ENCODE data around the gene TMED6. TPM values are rescaled to one million over a fixed set of nuclear protein-coding genes. Genes with fewer than 3 reads are reported as not detected.
A peak's percentile ranks its signal among the peaks of the same experiment; 100 is the strongest.

The TMED6 gene
- polyA plus RNA-seq (ENCODE audit: insufficient read length in 4 of 4) = 1 to 10 TPM; 1.9 to 4.3 (median 2.5) TPM

DNA sequence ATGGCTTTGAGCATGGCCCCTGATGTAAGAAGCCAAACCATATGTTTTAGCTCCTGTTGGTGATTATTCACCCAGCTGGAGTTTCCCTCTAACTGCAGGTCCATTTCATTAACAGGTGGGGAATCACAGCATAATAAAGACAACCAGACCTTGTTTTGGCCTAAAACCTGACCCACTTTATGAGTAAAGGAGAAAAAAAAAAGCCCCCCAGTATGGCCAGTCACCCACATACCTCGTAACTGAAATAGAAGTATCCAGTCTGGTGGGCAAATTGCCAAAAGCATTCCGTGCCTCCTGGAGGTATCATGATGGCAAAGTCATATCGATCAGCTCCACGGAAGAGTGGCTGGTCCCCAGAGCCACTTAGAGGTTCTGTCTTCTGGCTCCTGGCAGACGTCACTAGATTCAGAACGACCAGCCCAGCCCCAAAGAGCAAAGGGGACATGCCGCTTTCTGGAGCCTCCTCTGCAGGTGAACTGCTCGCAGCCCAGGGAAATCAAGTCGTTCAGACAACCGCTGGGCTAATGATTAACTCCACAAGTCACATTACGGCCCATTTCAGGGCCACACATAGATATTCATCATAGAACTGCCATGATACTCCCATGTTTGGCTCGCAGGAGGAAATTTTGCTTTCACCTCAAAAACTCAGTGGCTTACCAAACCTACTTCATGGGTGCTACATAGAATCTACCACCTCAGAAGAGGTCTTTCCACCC lies at the start of gene TMED6:
TMED6 (minus strand) TSS at position 478 of the 719 bp plus-strand sequence; CDS start at position 445, 33 bp downstream.
- peak in 1 of 4 donors; percentile 9 for DNase-seq (ENCODE audit: low read depth in 4 of 4, low spot score in 2 of 4)

GRCh38 chr16:69399361-69399760 lies 47.8 kb upstream of the TMED6 start:
- no peak for DNase-seq (ENCODE audit: low read depth in 4 of 4, low spot score in 2 of 4)

- no peak for DNase-seq (ENCODE audit: low read depth in 4 of 4, low spot score in 2 of 4)
Measured at GRCh38 chr16:69397821-69398521, 46.4 kb upstream of the TMED6 start.

DNA sequence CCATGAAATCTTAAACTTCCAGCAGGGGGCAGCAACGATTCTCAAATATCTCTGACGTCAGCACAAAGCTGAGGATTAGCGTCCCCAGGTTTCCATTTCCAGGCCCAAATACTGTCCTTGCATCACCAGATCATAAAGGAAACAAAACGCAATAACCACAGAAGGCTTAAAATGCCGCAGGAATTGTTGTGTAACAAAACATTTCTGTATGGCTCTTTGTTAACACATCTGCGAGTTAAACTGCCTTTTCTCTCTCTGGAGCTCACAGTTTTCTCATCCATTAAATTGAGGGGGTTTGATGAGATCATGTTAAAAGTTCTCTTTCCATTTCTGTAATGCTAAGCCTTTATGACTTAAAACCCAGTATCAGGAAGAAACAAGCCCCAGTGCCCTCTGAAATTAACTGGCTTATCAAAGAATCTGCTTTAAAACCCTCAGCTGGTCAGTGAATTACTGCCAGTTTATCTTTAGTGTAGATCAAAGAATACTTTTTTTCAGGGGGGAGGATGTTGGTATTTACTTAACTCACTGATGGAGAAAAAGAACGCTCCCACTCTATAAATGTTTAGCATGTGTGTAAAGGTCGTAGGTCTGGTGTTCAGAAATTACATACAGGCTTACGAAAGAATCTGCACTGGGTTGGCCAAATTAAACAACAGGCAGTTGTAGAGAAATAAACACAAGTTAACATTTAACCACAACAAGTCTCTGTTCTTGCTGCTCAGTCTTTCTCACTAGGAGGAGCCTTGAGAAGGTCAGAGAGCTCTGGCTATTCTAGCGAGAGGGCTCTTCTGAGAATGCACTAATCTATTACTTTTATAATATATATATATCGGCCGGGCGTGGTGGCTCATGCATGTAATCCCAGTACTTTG lies 44.8 kb upstream of the TMED6 start:
- DNase-seq (ENCODE audit: low read depth in 4 of 4, low spot score in 2 of 4) = peak; percentile 79 to 89 (median 82)

GRCh38 chr16:69395859-69396186 lies 44.2 kb upstream of the TMED6 start:
- no peak for DNase-seq (ENCODE audit: low read depth in 4 of 4, low spot score in 2 of 4)

GRCh38 chr16:69393898-69394849 lies 42.6 kb upstream of the TMED6 start:
- DNase-seq (ENCODE audit: low read depth in 4 of 4, low spot score in 2 of 4) = no peak

GRCh38 chr16:69386596-69386995 lies 35.0 kb upstream of the TMED6 start:
- no peak for DNase-seq (ENCODE audit: low read depth in 4 of 4, low spot score in 2 of 4)

DNA sequence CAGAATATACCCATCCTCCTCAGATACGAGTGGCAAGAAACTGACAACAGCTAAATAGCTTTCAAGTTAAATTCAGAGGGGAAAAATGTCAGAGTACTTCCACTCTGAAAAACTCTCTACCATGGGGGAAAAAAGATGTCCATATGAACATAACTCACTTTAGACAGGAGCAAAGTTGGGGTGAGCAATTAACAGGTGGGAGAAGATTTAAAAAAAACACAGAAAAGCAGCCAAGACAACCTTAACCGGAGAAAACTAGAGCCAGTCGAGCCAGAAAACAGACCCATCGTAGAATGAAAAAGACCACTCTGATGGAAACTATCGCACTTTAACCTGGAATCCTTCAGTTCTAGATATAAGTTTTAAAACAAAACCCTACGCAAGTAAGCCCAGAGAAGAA lies 33.4 kb upstream of the TMED6 start:
- no peak for DNase-seq (ENCODE audit: low read depth in 4 of 4, low spot score in 2 of 4)

DNA sequence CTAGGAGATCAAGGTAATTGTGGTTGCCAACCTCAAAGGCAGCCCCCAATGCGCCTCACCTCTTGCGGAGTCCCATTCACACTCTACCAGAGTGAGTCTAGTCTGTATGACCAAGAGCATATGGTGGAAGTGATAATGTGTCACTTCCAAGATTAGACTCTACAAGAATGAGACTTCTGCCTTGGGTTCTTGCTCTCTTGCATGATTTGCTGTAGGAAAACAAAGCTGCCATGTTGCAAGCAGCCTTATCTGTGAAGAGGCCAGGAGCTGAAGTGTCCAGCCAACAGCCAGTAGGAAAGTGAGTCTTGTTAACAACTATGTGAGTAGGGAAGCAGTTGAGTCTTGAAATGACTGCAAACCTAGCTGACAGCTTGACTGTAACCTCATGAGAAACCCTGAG lies 30.8 kb upstream of the TMED6 start:
- no peak for DNase-seq (ENCODE audit: low read depth in 4 of 4, low spot score in 2 of 4)

- no peak for DNase-seq (ENCODE audit: low read depth in 4 of 4, low spot score in 2 of 4)
Measured at GRCh38 chr16:69381231-69381630, 29.6 kb upstream of the TMED6 start.

GRCh38 chr16:69378760-69379159 lies 27.2 kb upstream of the TMED6 start:
- DNase-seq (ENCODE audit: low read depth in 4 of 4, low spot score in 2 of 4) = no peak

GRCh38 chr16:69378036-69378435 lies 26.4 kb upstream of the TMED6 start:
- no peak for DNase-seq (ENCODE audit: low read depth in 4 of 4, low spot score in 2 of 4)

- DNase-seq (ENCODE audit: low read depth in 4 of 4, low spot score in 2 of 4) = no peak
Measured at GRCh38 chr16:69376393-69377059, 24.9 kb upstream of the TMED6 start.

DNA sequence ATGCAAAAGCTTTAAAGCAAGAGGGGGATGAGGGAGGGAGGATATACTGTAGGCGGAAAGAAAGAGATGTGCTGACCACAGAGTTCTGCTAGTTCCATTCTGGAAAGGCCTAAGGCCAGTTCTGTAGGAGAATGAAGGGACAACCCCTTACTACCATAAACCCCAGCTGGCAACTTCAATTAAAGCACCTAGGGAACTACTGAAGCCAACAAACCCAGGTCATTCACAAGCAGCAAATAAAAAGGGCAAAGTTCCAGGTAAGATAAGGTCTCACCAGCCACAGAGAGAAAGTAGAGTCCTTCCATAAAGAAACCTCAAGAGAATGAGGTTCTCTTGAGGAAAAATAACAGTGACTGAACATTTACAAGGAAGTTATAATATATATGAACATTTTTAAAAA lies 21.4 kb upstream of the TMED6 start:
- no peak for DNase-seq (ENCODE audit: low read depth in 4 of 4, low spot score in 2 of 4)

DNA sequence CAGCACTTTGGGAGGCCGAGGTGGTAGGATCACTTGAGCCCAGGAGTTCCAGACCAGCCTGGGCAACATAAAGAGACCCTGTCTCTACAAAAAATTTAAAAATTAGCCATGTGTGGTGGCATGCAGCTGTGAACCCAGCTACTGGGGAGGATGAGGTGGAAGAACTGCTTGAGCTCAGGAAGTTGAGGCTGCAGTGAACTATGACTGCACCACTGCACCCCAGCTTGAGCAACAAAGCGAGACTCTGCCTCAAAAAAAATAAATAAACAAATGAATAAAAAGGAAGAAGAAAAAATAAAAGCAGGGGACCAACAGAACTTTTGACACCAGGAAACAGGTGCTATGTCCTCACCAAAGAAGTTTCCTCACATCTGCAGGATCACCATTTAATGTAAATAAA lies 20.0 kb upstream of the TMED6 start:
- no peak for DNase-seq (ENCODE audit: low read depth in 4 of 4, low spot score in 2 of 4)

GRCh38 chr16:69368866-69369265 lies 17.3 kb upstream of the TMED6 start:
- no peak for DNase-seq (ENCODE audit: low read depth in 4 of 4, low spot score in 2 of 4)

DNA sequence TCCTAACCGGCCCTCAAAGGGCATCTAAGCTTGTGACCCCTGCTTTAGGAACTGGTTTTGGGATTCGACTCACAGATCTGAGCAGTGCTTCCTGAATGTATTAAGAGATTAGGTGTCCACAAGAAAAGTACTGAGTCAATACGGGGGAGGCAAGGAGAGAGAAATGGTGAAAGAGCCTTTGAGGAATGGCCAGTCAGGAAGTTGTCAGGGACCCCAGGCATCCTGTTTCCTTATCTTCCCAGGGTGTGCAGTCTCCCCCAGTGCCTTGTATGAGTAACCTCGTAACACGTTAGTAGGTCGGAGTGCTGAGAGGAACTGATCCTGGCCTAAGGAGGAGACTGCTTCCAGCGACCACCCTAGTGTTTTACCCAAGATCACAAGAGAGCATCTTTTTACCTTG lies 16.4 kb upstream of the TMED6 start:
- DNase-seq (ENCODE audit: low read depth in 4 of 4, low spot score in 2 of 4) = no peak

DNA sequence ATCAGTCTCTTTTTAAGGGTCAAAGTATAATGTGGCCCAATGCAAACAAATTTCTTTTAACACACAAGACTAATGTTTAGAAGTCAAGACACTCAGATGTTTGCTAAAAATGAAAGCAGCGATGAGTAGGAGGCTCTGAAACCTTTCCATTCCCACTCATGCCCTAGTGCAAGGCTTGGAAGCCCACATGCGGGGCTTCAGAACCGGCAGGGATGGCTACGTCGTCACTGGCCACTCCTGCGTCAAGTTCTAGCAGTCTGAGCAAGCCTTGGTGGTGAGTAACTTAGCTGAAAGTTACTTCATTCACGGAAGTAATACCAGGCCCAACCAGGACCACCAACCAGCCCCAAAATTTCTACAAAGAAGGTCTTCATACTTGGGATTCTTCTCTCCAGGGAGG lies 14.8 kb upstream of the TMED6 start:
- DNase-seq (ENCODE audit: low read depth in 4 of 4, low spot score in 2 of 4) = no peak

DNA sequence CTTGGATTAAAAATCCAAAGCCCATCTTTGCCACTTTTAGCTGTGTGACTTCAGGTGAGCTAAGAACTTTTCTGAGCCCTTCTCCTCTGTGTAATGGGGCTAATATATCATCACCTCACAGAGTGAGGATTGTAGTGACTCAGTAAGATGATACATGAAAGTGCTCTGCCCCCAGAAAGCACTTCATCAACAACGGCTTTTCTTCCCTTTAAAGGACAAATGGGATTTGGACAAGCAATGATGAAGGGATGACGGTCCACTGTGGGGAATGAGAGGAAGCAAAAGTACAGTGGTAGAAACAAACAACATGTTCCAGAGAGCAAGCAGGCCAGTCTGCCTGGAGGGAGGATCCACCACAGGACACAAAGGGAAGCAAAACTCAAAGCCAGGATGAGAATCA lies 14.3 kb upstream of the TMED6 start:
- no peak for DNase-seq (ENCODE audit: low read depth in 4 of 4, low spot score in 2 of 4)

DNA sequence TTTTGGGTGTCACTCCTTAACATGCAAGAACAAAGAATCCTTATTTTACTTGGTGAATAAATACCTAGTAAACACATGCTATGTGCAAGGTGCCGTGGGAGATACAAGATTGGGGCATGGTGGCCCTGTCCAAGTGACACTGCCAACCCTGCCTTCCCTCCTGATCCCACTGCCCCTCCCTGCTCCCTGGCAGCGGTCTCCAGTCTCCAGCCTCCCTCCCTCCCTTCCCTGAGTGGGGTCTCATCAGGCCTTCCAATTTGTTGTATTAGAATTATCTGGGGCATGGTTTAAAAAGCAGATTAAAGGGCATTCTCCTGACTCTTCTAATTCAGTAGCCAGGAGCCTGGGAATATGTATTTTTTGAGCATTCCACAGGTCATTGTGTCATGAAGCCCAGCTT lies 12.5 kb upstream of the TMED6 start:
- DNase-seq (ENCODE audit: low read depth in 4 of 4, low spot score in 2 of 4) = no peak

Data from left renal cortex interstitium (tissue), 4 donors.